Omental fat pad (tissue), 4 donors: ENCODE data around the gene COPZ2. TPM values are rescaled to one million over a fixed set of nuclear protein-coding genes. Genes with fewer than 3 reads are reported as not detected.

Experiments used
- ATAC-seq: fragments of 150-250 bp; one replicate; pipeline ENCODE4 v1.9.1; 2016; ENCODE audit warnings: mild to moderate bottlenecking, moderate library complexity; ENCODE audit not compliant: low FRiP score
- DNase-seq: peaks from one replicate; pipeline ENCODE4 v3.0.0-alpha.2; 2019; ENCODE audit warnings: low spot score
- total RNA-seq, 4 donors: library from RNA; depleted of rRNA; stranded (reverse); fragments of >200 nt; gene quantifications; one replicate each; pipeline ENCODE4 v1.1.0, GENCODE V29; 2016
- TF ChIP-seq, protein P1 (sequence below), 3 donors: fragments of 450-650 bp; IDR thresholded peaks; one replicate each; pipeline ENCODE4 v1.5.1; 2016 to 2017; ENCODE audit warnings: antibody characterized with exemption in 3 of 3, mild to moderate bottlenecking in 3 of 3, moderate library complexity in 2 of 3

Gene COPZ2
- total RNA-seq, 4 donors from 2014 or later, result 43.8 to 61.8 (median 49.7) TPM

DNA sequence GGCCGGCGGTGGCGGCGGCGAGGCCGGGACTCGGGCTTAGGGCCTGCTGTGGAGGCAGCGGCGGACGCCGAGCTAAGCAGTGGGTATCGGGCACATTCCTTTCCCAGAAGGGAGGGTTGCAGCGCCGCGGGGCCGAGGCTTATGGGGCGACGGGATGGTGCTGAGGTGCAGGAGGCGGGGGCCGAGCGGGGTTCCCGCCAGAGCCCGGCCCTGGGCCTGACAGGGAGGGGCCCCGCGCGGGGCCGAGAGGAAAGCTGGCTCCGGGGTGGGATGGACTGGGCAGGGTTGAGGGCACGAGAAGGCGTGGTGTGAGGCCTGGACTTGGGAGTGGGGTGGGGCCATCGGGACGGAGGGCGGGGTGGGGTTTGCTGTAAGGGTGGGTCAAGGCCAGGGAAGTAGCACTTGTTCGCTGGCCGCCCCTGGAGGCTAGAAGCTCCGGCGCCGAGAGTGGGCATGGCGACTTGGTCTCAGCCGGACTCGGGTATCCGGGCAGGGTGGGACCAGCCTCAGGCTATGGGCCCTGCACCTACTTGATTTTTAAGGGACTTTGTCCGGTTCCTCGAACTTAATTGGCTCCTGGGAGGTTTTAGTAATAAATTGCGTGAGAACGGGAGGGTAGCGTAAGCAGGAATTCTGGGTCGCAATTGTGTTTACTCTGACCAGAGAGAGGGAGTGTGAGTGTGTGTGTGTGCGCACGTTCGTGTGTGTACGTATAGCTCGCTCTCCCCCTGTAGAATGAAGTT lies 11.0 kb upstream of the COPZ2 start:
- peak; percentile 81 for ATAC-seq
- DNase-seq, result peak; percentile 57
- TF ChIP-seq, protein P1, sequence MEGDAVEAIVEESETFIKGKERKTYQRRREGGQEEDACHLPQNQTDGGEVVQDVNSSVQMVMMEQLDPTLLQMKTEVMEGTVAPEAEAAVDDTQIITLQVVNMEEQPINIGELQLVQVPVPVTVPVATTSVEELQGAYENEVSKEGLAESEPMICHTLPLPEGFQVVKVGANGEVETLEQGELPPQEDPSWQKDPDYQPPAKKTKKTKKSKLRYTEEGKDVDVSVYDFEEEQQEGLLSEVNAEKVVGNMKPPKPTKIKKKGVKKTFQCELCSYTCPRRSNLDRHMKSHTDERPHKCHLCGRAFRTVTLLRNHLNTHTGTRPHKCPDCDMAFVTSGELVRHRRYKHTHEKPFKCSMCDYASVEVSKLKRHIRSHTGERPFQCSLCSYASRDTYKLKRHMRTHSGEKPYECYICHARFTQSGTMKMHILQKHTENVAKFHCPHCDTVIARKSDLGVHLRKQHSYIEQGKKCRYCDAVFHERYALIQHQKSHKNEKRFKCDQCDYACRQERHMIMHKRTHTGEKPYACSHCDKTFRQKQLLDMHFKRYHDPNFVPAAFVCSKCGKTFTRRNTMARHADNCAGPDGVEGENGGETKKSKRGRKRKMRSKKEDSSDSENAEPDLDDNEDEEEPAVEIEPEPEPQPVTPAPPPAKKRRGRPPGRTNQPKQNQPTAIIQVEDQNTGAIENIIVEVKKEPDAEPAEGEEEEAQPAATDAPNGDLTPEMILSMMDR (IDR thresholded peaks at IDR 0.05), result no peak

DNA sequence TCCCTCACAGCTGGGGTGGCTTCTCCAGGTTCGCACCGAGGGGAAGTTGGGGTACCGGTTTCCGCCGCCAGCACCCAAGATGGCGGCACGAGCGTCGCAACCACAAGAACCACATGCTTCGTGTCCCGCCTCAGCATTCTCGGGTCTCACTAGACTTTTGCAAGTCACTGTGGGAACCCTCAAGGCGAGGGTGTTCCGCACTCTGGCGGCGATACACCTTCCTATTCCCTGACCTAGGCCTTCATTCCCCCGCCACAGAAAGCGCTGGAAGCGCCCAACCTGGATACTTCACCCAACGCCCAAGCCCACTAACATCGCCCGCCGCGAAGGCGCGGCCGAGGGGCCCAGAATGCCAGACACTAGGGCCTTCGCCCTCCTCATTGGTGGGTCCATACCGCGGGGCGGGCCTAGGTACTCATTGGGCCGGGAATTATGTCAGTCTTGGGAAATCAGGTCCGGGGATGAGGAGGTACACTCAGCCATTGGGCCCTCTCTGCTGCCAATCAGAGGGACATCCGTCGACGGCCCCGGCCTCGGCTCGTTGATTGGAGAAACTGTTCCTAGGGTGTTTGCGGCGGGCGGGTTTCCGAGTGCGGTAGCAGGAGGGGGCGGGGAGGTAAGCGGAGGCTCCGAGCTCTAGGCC lies 10.3 kb upstream of the COPZ2 start, which contains the start of gene NFE2L1:
TSS of gene NFE2L1 (plus strand) at position 619 of the 643 bp plus-strand sequence. CDS start 2,760 bp downstream, outside the sequence.
- ATAC-seq (peak; percentile 95), DNase-seq (peak; percentile 96)
- TF ChIP-seq, protein P1 (IDR thresholded peaks at IDR 0.05), result no peak

DNA sequence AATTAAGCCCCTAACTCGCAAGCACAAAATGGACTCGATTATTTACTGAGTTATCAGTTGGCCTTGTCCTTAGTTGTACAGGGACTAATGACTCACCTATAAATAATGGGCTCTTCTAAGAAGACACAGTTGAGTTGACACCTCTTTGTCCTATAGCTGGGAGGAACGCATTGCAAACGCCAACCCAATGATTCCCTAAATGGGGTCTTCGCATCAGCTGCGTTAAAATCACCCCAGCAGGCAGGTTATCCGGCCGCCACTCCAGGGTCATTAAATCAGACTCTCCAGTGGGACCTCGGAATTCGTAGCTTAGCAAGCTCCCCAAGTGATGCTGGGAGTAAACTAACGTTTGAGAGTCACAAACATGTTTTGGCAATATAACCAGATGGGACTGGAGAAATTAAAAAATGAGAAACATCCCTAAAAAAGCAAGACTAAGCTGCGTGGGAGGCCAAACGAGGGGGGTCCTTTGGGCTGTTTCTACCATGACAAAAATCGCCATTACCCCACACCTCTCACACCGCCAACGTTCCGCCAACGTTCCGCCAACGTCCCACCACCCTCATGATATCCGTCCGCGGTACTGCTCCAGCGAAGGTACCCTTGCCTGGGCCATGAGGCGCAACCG lies 9.6 kb upstream of the COPZ2 start:
- DNase-seq, result no peak
- TF ChIP-seq, protein P1 (IDR thresholded peaks at IDR 0.05), result no peak

DNA sequence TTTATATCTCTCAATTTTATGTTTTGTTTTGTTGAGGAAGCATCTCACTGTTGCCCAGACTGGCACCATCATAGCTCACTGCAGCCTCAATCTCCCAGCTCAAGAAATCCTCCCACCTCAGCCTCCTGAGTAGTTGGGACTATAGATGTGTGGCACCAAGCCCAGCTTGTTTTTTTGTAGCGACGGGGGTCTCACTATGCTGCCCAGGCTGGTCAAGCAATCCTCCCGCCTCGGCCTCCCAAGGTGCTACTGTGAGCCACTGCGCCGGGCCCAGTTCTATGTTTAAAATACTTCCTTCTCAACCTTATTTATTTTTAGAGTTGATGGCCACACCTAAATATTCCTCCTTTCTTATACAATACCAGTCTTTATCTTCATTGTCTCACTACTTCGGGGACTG lies 8.7 kb upstream of the COPZ2 start:
- ATAC-seq (no peak), DNase-seq (no peak)
- TF ChIP-seq, protein P1 (IDR thresholded peaks at IDR 0.05), result no peak

More for the DNA sequence above, 9.6 kb upstream of the COPZ2 start:
- no peak for ATAC-seq

DNA sequence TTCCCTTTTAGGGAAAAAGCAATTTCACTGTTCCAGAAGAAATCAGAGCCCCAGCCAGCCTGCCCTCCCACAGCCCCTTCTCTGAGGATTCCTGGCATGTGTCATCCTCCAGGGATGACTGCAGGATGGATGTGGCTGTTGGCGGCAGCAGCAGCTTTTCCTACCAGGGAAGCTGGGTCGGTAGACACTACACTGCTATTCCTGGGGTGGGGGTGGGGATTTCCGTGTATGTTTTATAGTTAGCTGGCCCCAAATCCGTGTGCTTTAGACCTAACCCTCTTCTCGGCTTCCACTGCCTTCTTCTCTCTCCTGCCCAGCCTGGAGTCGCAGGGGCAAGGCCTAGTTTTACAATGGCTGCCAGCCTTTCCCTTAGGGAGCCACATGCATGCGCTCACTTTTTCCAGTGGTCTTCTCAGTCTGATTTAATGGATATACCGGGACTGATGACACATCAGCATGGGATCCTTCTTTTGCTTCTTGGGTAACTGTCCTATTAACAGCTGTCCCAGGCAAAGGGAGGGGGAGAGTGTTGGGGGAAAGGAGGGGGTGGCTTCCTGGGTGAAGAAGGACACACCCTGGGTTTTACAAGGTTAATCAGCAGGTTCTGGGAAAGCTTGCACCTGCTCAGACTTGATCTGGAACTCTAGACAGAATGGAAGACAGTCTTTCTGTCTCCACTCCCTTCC lies 7.9 kb upstream of the COPZ2 start:
- no peak for DNase-seq
- no peak for ATAC-seq
- TF ChIP-seq, protein P1 (IDR thresholded peaks at IDR 0.05), result no peak

DNA sequence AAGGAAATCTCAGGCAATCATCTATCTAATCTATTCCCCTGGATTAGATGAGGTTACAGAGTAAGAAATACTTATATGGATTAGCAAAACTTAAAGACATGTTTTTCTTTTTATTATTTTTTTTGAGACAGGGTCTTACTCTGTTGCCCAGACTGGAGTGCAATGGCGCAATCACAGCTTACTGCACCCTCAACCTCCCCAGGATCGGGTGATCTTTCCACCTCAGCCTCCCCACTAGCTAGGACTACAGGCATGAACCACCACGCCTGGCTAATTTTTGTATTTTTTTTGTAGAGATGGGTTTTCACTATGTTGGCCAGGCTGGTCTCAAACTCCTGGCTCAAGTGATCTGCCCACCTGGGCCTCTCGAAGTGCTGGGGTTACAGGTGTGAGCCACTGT lies 7.3 kb upstream of the COPZ2 start:
- ATAC-seq (no peak), DNase-seq (no peak)
- TF ChIP-seq, protein P1 (IDR thresholded peaks at IDR 0.05), result no peak
